Esophagus squamous epithelium (tissue), 5 donors: ENCODE measurements around the gene ABHD4. TPM values are rescaled to one million over a fixed set of nuclear protein-coding genes. Genes with fewer than 3 reads are reported as not detected.

Experiments used
- DNase-seq: peaks from one replicate; lab custom pipeline; 2025; lab: John Stamatoyannopoulos, UW
- H3K27ac ChIP-seq, 4 donors: fragments of 200-600 bp; sonication (generic); one replicate each; pipeline ENCODE4 v1.5.1; 2016 to 2019; ENCODE audit warnings: mild to moderate bottlenecking in 1 of 4
- H3K27me3 ChIP-seq, 4 donors: fragments of 200-600 bp; sonication (generic); 1 replicate in 3 of 4; 2 replicates in 1 of 4; pipeline versions ENCODE4 v1.5.1 to v1.6.0; 2017 to 2021; ENCODE audit warnings: antibody characterized with exemption in 1 of 4
- H3K36me3 ChIP-seq, 3 donors: fragments of 200-600 bp; sonication (generic); one replicate each; pipeline ENCODE4 v1.5.1; 2016 to 2019
- H3K4me1 ChIP-seq, 3 donors: fragments of 200-600 bp; sonication (generic); one replicate each; pipeline ENCODE4 v1.5.1; 2017 to 2019
- H3K4me3 ChIP-seq, 4 donors: fragments of 200-600 bp; sonication (generic); 1 replicate in 3 of 4; 2 replicates in 1 of 4; pipeline ENCODE4 v1.5.1; 2016 to 2019; ENCODE audit warnings: mild to moderate bottlenecking in 2 of 4, moderate library complexity in 1 of 4
- H3K9me3 ChIP-seq, 3 donors: fragments of 200-600 bp; sonication (generic); one replicate each; pipeline ENCODE4 v1.5.1; 2016 to 2019
- CTCF ChIP-seq, 6 experiments: fragments of 450-650 bp in 4 of 6; fragments of 200-600 bp in 2 of 6; sonication (generic) in 2 of 6; IDR thresholded peaks; one replicate each; pipeline ENCODE4 v1.5.1; 2016 to 2019; ENCODE audit warnings: antibody characterized with exemption in 6 of 6, mild to moderate bottlenecking in 4 of 6, moderate library complexity in 4 of 6
- POLR2A ChIP-seq, 4 donors: fragments of 450-650 bp; IDR thresholded peaks; one replicate each; pipeline ENCODE4 v1.6.1; 2017; ENCODE audit warnings: antibody characterized with exemption in 4 of 4, mild to moderate bottlenecking in 4 of 4, moderate library complexity in 3 of 4
- whole genome bisulfite sequencing, 2 donors: methylation state at CpG; one replicate each; pipeline ENCODE4 v1.1.5; 2018; 5-methylcytosine and 5-hydroxymethylcytosine counted together
- intact Hi-C: fragments of 100-400 bp; cut with DNase I; formaldehyde crosslinking; loops from one replicate; pipeline ENCODE4 v1.15.0; 2022
- total RNA-seq, 4 donors: library from RNA; depleted of rRNA; stranded (reverse); fragments of >200 nt; gene quantifications; one replicate each; pipeline ENCODE4 v1.1.0, GENCODE V29; 2016
- donor health status: DM: yes; HTN: yes; CAD: no.

Gene ABHD4
- total RNA-seq, 4 donors from 2014 or later: 22.9 to 45.4 (median 30.1) TPM

GRCh38 chr14:22567437-22567836 lies 30.7 kb upstream of the ABHD4 start:
- H3K36me3 ChIP-seq: peaks cover 0 to 45% (median 0%) of the 10 kb centered on the region in 3 donors
- TF ChIP-seq CTCF (IDR thresholded peaks at IDR 0.05): no peak
- no peak for TF ChIP-seq POLR2A (IDR thresholded peaks at IDR 0.05)
- intact Hi-C loops: no loop called here
- H3K27me3 ChIP-seq: no peaks in the 10 kb centered on the region
- H3K4me3 ChIP-seq: no peak overlapping the region
- H3K27ac ChIP-seq: peak overlapping the region; percentile 70 to 83 (median 74)
- no peak for DNase-seq
- WGBS, 2 donors: 67 to 100% methylated on average over 1 of the region's 1 CpG
- H3K9me3 ChIP-seq: no peaks in the 10 kb centered on the region
- H3K4me1 ChIP-seq: peaks cover 23 to 89% (median 51%) of the 10 kb centered on the region in 3 donors

- TF ChIP-seq POLR2A (IDR thresholded peaks at IDR 0.05) (no peak), CTCF (IDR thresholded peaks at IDR 0.05) (no peak)
Observed at GRCh38 chr14:22569106-22569736, 28.9 kb upstream of the ABHD4 start.

DNA sequence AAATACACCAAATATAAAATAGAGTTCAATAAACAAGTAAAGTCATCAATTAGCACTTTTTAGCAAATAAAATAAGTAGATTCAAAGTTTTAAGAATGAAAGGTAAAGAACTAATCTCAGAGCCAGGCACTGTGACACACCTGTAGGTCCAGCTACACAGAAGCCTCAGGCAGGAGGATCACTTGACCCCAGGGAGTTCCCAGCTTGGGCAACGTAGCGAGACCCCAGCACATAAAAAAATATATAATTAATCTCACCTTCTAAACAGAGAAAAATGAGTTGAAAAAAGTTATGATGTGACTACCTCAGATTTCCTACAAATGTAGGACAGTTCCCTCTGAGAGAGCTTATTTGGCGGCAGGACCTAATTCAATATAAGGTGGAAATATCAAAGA lies 28.4 kb upstream of the ABHD4 start:
- Histone ChIP-seq H3K4me3 (no peak overlapping the region), H3K4me1 (peaks cover 11 to 72% (median 28%) of the 10 kb centered on the region in 3 donors), H3K36me3 (peaks cover 0 to 55% (median 3%) of the 10 kb centered on the region in 3 donors), H3K9me3 (no peaks in the 10 kb centered on the region), H3K27me3 (no peaks in the 10 kb centered on the region), H3K27ac (peak overlapping the region in 3 of 4 donors; percentile 6 to 70 (median 39))
- intact Hi-C loops: loop anchor here (10.0 kb wide), 1 partner anchor 275 kb away; no protein-coding TSS in a partner anchor
- WGBS, 2 donors: 60 to 78% methylated on average over 3 of the region's 3 CpGs
- DNase-seq: no peak
- TF ChIP-seq CTCF (IDR thresholded peaks at IDR 0.05) (no peak), POLR2A (IDR thresholded peaks at IDR 0.05) (no peak)

More at GRCh38 chr14:22569106-22569736, 28.9 kb upstream of the ABHD4 start:
- Histone ChIP-seq H3K27me3 (no peaks in the 10 kb centered on the region), H3K4me1 (peaks cover 14 to 77% (median 33%) of the 10 kb centered on the region in 3 donors), H3K27ac (peak overlapping the region in 3 of 4 donors; percentile 6 to 77 (median 70)), H3K36me3 (peaks cover 0 to 51% (median 3%) of the 10 kb centered on the region in 3 donors), H3K9me3 (no peaks in the 10 kb centered on the region), H3K4me3 (no peak overlapping the region)
- intact Hi-C loops: no loop called here
- 70 to 79% methylated on average over 6 of the region's 6 CpGs for WGBS, 2 donors
- DNase-seq: no peak

DNA sequence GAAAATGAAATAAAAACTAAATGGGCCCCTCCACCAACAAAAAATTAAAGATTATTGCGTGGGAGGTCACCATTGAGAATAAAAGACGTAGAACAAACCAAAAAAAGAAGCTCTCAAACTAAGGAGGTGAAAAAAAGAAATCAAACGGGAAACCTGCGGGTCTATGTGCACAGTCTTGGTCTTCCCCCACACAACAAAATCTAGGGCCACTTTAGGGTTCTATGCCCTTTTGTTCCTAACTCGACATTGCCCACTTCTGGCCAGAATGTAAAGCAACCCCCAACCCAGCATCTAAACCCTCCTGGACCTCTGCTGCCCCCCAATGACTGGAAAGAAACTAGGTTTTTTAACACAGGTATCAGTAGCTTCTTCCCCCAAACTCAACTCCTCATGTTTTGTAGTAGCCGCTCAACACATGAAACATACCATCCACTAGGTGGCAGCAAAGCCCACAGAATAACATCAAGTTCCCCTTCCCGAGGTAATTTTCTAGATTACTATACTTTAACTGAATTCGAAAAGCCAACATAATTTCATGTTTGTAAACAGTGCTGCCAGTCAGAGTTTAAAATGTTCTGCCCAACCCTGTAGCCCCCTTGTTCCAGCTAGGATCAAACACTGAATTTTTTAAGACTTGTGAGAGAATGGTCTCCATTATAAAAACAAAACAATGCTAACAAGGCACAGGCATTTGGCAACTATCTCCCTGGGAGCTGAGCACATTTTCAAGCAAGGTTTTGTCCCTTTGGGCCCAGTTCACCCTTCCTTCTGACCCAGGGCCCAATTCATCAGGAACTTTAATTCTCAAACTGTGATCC lies 27.8 kb upstream of the ABHD4 start:
- H3K27me3 ChIP-seq: no peaks in the 10 kb centered on the region
- WGBS, 2 donors: 15 to 16% methylated on average over 8 of the region's 8 CpGs
- H3K4me1 ChIP-seq: peaks cover 6 to 66% (median 24%) of the 10 kb centered on the region in 3 donors
- H3K27ac ChIP-seq: peak overlapping the region; percentile 29 to 70 (median 50)
- intact Hi-C loops: loop anchor here (10.0 kb wide), 1 partner anchor 274 kb away; no protein-coding TSS in a partner anchor
- no peak overlapping the region for H3K4me3 ChIP-seq
- peaks cover 0 to 60% (median 3%) of the 10 kb centered on the region in 3 donors for H3K36me3 ChIP-seq
- TF ChIP-seq CTCF (IDR thresholded peaks at IDR 0.05) (peak; percentile 71 to 97 (median 94)), POLR2A (IDR thresholded peaks at IDR 0.05) (no peak)
- no peaks in the 10 kb centered on the region for H3K9me3 ChIP-seq
- no peak for DNase-seq
